Measurements from ENCODE around the gene AVPI1.
"Not testable (repeated sequence)": the region's sequence is repeated elsewhere in the genome, so short reads cannot be mapped to it uniquely, and the experiment has no call there.

Gene AVPI1

GRCh38 chr10:97711640-97712572 lies 24.9 kb upstream of the AVPI1 start:
- DNase-seq = no peak

- peak in 1 of 2 experiments; percentile 42 for DNase-seq
Measured at GRCh38 chr10:97708976-97709946, 22.2 kb upstream of the AVPI1 start.

- no peak for DNase-seq
Measured at GRCh38 chr10:97708167-97708566, 21.1 kb upstream of the AVPI1 start.

- DNase-seq = no peak
Measured at GRCh38 chr10:97707134-97707861, 20.3 kb upstream of the AVPI1 start.

- no peak for DNase-seq
Measured at GRCh38 chr10:97705006-97705670, 18.1 kb upstream of the AVPI1 start.

- no peak for DNase-seq
Measured at GRCh38 chr10:97704341-97704740, 17.3 kb upstream of the AVPI1 start.

GRCh38 chr10:97703398-97704067 lies 16.5 kb upstream of the AVPI1 start:
- no peak for DNase-seq

GRCh38 chr10:97701438-97702069 lies 14.5 kb upstream of the AVPI1 start:
- DNase-seq = peak in 1 of 2 experiments; percentile 25

- DNase-seq = not testable (repeated sequence)
Measured at GRCh38 chr10:97698072-97698655, 11.1 kb upstream of the AVPI1 start.

GRCh38 chr10:97690133-97690532 lies 3.1 kb upstream of the AVPI1 start:
- no peak for DNase-seq

GRCh38 chr10:97689559-97690020 lies 2.5 kb upstream of the AVPI1 start:
- no peak for DNase-seq

GRCh38 chr10:97687785-97688781 lies 1.0 kb upstream of the AVPI1 start:
- DNase-seq = no peak

GRCh38 chr10:97686301-97686961 lies 610 bp downstream of the AVPI1 start:
- no peak for DNase-seq

GRCh38 chr10:97685395-97685958 lies 1.6 kb downstream of the AVPI1 start:
- DNase-seq = no peak

- DNase-seq = no peak
Measured at GRCh38 chr10:97684866-97685394, 2.1 kb downstream of the AVPI1 start.

GRCh38 chr10:97684368-97684713 lies 2.7 kb downstream of the AVPI1 start:
- not testable (repeated sequence) for DNase-seq

- DNase-seq = no peak
Measured at GRCh38 chr10:97683556-97684367, 3.3 kb downstream of the AVPI1 start.

All from activated CD4-positive, alpha-beta T cell treated with anti-CD3 and anti-CD28 coated beads, Interleukin-2, amount 50 U/mL, for 4 hours (primary cell).